ENCODE data around the gene OR1N1.

- TF ChIP-seq POLR2A (IDR thresholded peaks at IDR 0.05; ENCODE audit: low read length) (no peak), GATA1 (IDR thresholded peaks at IDR 0.05; ENCODE audit: low read depth, low read length) (no peak)
Measured at GRCh38 chr9:122567901-122568300, 40.8 kb upstream of the OR1N1 start.

Data from erythroblast (primary cell).